Measurements from ENCODE around the gene TRPM1. TPM values are rescaled to one million over a fixed set of nuclear protein-coding genes. Genes with fewer than 3 reads are reported as not detected.

Gene TRPM1
- total and polyA plus RNA-seq, 7 experiments from 2014 or later = not detected

DNA sequence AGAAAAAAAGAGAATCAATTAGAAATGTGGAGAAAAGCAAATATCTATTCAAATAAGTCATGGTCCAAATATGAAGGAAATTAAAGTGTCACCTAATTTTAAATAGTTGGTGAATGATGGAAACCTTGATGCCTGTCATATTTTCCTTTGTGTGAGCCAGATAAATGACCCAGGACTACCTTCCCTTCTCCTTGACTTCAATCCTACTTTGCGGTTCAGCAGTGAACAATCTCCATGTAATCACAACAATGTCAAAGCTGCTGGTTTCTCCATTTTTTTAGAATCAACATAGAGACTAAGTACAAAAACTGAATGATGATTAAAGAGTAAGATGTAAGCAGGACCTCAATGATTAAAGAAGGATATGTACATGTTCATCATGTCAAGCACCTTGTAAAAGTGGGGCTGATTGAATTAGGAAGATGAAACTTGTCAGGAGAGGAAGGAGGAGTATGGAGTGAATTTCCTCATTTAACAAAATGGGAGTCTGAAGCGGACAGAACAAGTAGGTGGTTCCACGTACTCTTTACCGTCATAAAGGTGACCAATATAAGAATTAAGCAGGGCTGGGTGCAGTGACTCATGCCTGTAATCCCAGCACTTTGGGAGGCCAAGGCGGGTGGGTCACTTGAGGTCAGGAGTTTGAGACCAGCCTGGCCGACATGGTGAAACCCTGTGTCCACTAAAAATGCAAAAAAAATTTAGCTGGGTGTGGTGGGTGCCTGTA lies 43.1 kb downstream of the TRPM1 start:
- H3K27ac Mint-ChIP-seq = no peak overlapping the region
- intact Hi-C loops (cut with micrococcal nuclease) = no loop called here
- H3K36me3 Mint-ChIP-seq = peaks cover 0 to 5% (median 0%) of the 10 kb centered on the region in 5 donors
- Histone ChIP-seq H3K4me1 (ENCODE audit: control insufficient read depth in 2 of 2, insufficient read depth in 2 of 2, low read length in 2 of 2) (no peaks in the 10 kb centered on the region), H3K27me3 (ENCODE audit: control insufficient read depth in 2 of 2, insufficient read depth in 2 of 2, low read length in 2 of 2) (no peaks in the 10 kb centered on the region), H3K4me3 (ENCODE audit: low read length) (no peak overlapping the region), H3K36me3 (ENCODE audit: control insufficient read depth in 2 of 3, insufficient read depth in 3 of 3, low read length in 3 of 3) (no peaks in the 10 kb centered on the region), H3K27ac (ENCODE audit: low read depth, low read length) (no peak overlapping the region), H3K9me3 (ENCODE audit: control insufficient read depth in 2 of 3, low read length in 3 of 3) (peaks cover 0 to 3% (median 0%) of the 10 kb centered on the region in 3 experiments)
- CTCF ChIA-PET = no interaction called here
- H3K4me1 Mint-ChIP-seq = peaks cover 0 to 2% (median 0%) of the 10 kb centered on the region in 7 donors
- peaks cover 0 to 16% (median 6%) of the 10 kb centered on the region in 11 donors for H3K9me3 Mint-ChIP-seq
- no peak for ATAC-seq
- DNase-seq = no peak
- peaks cover 0 to 35% (median 6%) of the 10 kb centered on the region in 5 donors for H3K27me3 Mint-ChIP-seq
- POLR2A ChIA-PET = no interaction called here
- H3K4me3 Mint-ChIP-seq = no peak overlapping the region

GRCh38 chr15:31051496-31052080 lies 49.9 kb downstream of the TRPM1 start:
- Mint-ChIP-seq H3K27ac (no peak overlapping the region), H3K36me3 (no peaks in the 10 kb centered on the region), H3K4me3 (no peak overlapping the region), H3K9me3 (peaks cover 0 to 6% (median 0%) of the 10 kb centered on the region in 11 donors), H3K4me1 (peaks cover 0 to 13% (median 8%) of the 10 kb centered on the region in 7 donors), H3K27me3 (peaks cover 0 to 20% (median 0%) of the 10 kb centered on the region in 5 donors)
- H3K27ac ChIP-seq (ENCODE audit: low read depth, low read length) = no peak overlapping the region
- H3K36me3 ChIP-seq (ENCODE audit: control insufficient read depth in 2 of 3, insufficient read depth in 3 of 3, low read length in 3 of 3) = no peaks in the 10 kb centered on the region
- H3K9me3 ChIP-seq (ENCODE audit: control insufficient read depth in 2 of 3, low read length in 3 of 3) = no peaks in the 10 kb centered on the region
- DNase-seq = no peak
- H3K4me1 ChIP-seq (ENCODE audit: control insufficient read depth in 2 of 2, insufficient read depth in 2 of 2, low read length in 2 of 2) = no peaks in the 10 kb centered on the region
- ATAC-seq = peak; percentile 26
- ChIA-PET POLR2A (no interaction called here), CTCF (no interaction called here)
- H3K27me3 ChIP-seq (ENCODE audit: control insufficient read depth in 2 of 2, insufficient read depth in 2 of 2, low read length in 2 of 2) = no peaks in the 10 kb centered on the region
- H3K4me3 ChIP-seq (ENCODE audit: low read length) = no peak overlapping the region
- intact Hi-C loops (cut with micrococcal nuclease) = no loop called here

DNA sequence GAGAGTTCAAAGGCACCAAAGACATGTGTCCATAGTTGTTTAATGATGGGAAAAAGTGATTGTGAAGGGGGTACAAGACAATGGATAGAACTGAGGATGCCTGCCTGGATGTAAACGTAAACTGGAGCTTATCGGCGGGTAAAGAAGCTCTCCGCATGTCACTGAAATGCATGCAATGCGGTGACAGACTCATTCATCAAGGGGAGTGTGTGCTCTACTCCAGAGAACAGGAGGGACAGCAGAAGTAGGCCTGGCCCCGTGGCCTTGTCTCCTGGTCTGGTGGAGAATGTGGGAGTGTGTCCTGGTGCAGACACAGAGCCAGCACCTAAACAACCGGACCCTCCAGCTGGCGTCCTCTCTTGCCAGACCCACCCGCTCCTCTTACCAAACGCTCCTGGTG lies 50.6 kb downstream of the TRPM1 start:
- Mint-ChIP-seq H3K36me3 (no peaks in the 10 kb centered on the region), H3K4me3 (no peak overlapping the region)

DNA sequence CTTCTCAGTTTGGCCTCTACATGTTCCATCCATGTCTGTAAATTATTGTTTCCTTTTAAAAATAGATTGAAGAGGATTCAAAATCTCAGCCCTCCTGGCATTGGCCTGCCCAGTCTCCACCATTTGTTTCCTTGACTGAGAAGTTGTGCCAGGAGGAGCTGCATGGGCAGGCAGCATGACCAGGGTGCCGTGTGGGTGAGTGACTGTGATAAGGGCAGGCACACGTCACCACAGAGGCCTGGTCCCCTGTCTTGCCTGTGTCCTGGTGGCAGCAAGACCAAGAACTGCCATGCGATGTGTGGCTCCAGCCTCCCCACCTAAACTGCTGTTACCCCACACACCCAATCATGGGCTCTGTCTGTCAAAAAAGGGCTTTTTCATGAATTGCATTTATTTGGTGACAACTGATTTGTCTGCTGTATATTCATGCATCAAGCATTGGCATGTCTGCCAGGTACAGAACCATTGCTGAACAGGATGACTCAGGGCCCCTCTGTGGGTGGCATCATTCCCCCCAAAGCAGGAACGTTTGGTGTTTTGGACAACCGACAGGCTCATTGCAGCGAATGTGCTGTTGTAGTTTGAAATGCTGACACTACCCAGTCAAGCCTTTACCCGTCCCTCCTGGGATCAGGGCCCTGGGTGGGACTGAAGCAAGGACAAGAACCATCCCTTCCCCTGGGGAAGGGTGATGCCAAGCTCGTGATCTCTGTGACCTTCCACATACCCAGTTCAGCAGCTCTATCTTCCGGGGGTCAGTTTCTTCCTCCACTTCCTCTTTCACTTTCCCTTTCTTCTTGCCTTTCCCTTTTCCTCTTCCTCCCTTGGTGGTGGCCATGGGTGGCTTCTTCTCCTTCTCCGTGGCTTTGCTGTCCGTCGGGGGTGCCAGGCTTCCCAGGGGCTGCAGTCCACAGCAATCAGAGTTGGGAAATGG lies 51.6 kb downstream of the TRPM1 start:
- ChIA-PET CTCF (no interaction called here), POLR2A (no interaction called here)
- Histone ChIP-seq H3K4me3 (ENCODE audit: low read length) (no peak overlapping the region), H3K4me1 (ENCODE audit: control insufficient read depth in 2 of 2, insufficient read depth in 2 of 2, low read length in 2 of 2) (no peaks in the 10 kb centered on the region), H3K9me3 (ENCODE audit: control insufficient read depth in 2 of 3, low read length in 3 of 3) (no peaks in the 10 kb centered on the region), H3K27ac (ENCODE audit: low read depth, low read length) (no peak overlapping the region), H3K36me3 (ENCODE audit: control insufficient read depth in 2 of 3, insufficient read depth in 3 of 3, low read length in 3 of 3) (no peaks in the 10 kb centered on the region), H3K27me3 (ENCODE audit: control insufficient read depth in 2 of 2, insufficient read depth in 2 of 2, low read length in 2 of 2) (no peaks in the 10 kb centered on the region)
- DNase-seq (no peak), ATAC-seq (peak; percentile 27)
- intact Hi-C loops (cut with micrococcal nuclease) = no loop called here
- Mint-ChIP-seq H3K36me3 (no peaks in the 10 kb centered on the region), H3K4me3 (peak overlapping the region in 1 of 10 donors; percentile 6), H3K27me3 (peaks cover 0 to 16% (median 0%) of the 10 kb centered on the region in 5 donors), H3K27ac (peak overlapping the region in 1 of 9 donors; percentile 64), H3K4me1 (peaks cover 0 to 14% (median 8%) of the 10 kb centered on the region in 7 donors), H3K9me3 (peaks cover 0 to 2% (median 0%) of the 10 kb centered on the region in 11 donors)

More for the DNA sequence above, 50.6 kb downstream of the TRPM1 start:
- no peak overlapping the region for H3K27ac Mint-ChIP-seq
- no peaks in the 10 kb centered on the region for H3K4me1 ChIP-seq (ENCODE audit: control insufficient read depth in 2 of 2, insufficient read depth in 2 of 2, low read length in 2 of 2)
- ChIA-PET POLR2A (no interaction called here), CTCF (no interaction called here)
- H3K4me3 ChIP-seq (ENCODE audit: low read length) = no peak overlapping the region
- H3K4me1 Mint-ChIP-seq = peaks cover 0 to 14% (median 8%) of the 10 kb centered on the region in 7 donors
- no peak for DNase-seq
- no peaks in the 10 kb centered on the region for H3K36me3 ChIP-seq (ENCODE audit: control insufficient read depth in 2 of 3, insufficient read depth in 3 of 3, low read length in 3 of 3)
- intact Hi-C loops (cut with micrococcal nuclease) = no loop called here
- H3K27ac ChIP-seq (ENCODE audit: low read depth, low read length) = no peak overlapping the region
- no peak for ATAC-seq
- no peaks in the 10 kb centered on the region for H3K27me3 ChIP-seq (ENCODE audit: control insufficient read depth in 2 of 2, insufficient read depth in 2 of 2, low read length in 2 of 2)
- H3K9me3 ChIP-seq (ENCODE audit: control insufficient read depth in 2 of 3, low read length in 3 of 3) = no peaks in the 10 kb centered on the region
- H3K9me3 Mint-ChIP-seq = peaks cover 0 to 2% (median 0%) of the 10 kb centered on the region in 11 donors
- H3K27me3 Mint-ChIP-seq = peaks cover 0 to 20% (median 0%) of the 10 kb centered on the region in 5 donors

GRCh38 chr15:31049111-31049510 lies 52.4 kb downstream of the TRPM1 start:
- no peak overlapping the region for H3K4me3 ChIP-seq (ENCODE audit: low read length)
- no peak overlapping the region for H3K4me3 Mint-ChIP-seq
- H3K36me3 Mint-ChIP-seq = no peaks in the 10 kb centered on the region
- H3K9me3 Mint-ChIP-seq = peaks cover 0 to 2% (median 0%) of the 10 kb centered on the region in 11 donors
- no peaks in the 10 kb centered on the region for H3K9me3 ChIP-seq (ENCODE audit: control insufficient read depth in 2 of 3, low read length in 3 of 3)
- H3K4me1 ChIP-seq (ENCODE audit: control insufficient read depth in 2 of 2, insufficient read depth in 2 of 2, low read length in 2 of 2) = no peaks in the 10 kb centered on the region
- H3K36me3 ChIP-seq (ENCODE audit: control insufficient read depth in 2 of 3, insufficient read depth in 3 of 3, low read length in 3 of 3) = no peaks in the 10 kb centered on the region
- intact Hi-C loops (cut with micrococcal nuclease) = no loop called here
- DNase-seq (no peak), ATAC-seq (peak; percentile 64)
- H3K27me3 ChIP-seq (ENCODE audit: control insufficient read depth in 2 of 2, insufficient read depth in 2 of 2, low read length in 2 of 2) = no peaks in the 10 kb centered on the region
- ChIA-PET CTCF (no interaction called here), POLR2A (no interaction called here)
- H3K27ac Mint-ChIP-seq = no peak overlapping the region
- peaks cover 0 to 14% (median 8%) of the 10 kb centered on the region in 7 donors for H3K4me1 Mint-ChIP-seq
- H3K27me3 Mint-ChIP-seq = peaks cover 0 to 17% (median 0%) of the 10 kb centered on the region in 5 donors
- H3K27ac ChIP-seq (ENCODE audit: low read depth, low read length) = no peak overlapping the region

DNA sequence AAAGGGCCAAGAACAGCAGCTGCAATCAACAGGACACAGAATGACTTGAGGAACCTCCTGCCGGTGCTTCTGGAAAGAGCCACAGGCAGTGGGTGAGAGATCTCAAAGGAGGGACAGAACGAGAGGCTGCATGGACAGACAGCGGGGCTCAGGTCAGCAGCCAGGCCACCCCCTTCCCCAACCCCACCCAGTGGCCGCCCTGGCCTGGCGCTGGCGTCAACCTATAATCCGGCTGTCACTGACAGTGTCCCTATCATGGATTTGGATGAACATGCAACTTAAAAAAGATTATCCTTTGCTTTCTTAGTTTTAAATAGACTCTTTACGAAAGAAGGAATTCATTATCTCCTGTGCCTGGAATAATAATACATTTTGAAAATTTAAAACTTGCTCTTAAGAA lies 54.1 kb downstream of the TRPM1 start:
- Mint-ChIP-seq H3K4me1 (peaks cover 0 to 13% (median 8%) of the 10 kb centered on the region in 7 donors), H3K9me3 (peaks cover 0 to 2% (median 0%) of the 10 kb centered on the region in 11 donors), H3K4me3 (no peak overlapping the region), H3K36me3 (no peaks in the 10 kb centered on the region), H3K27ac (no peak overlapping the region), H3K27me3 (peaks cover 0 to 23% (median 0%) of the 10 kb centered on the region in 5 donors)
- intact Hi-C loops (cut with micrococcal nuclease) = no loop called here
- ChIA-PET POLR2A (no interaction called here), CTCF (no interaction called here)
- no peak overlapping the region for H3K27ac ChIP-seq (ENCODE audit: low read depth, low read length)
- H3K4me1 ChIP-seq (ENCODE audit: control insufficient read depth in 2 of 2, insufficient read depth in 2 of 2, low read length in 2 of 2) = no peaks in the 10 kb centered on the region
- no peaks in the 10 kb centered on the region for H3K27me3 ChIP-seq (ENCODE audit: control insufficient read depth in 2 of 2, insufficient read depth in 2 of 2, low read length in 2 of 2)
- H3K4me3 ChIP-seq (ENCODE audit: low read length) = no peak overlapping the region
- ATAC-seq (no peak), DNase-seq (no peak)
- no peaks in the 10 kb centered on the region for H3K9me3 ChIP-seq (ENCODE audit: control insufficient read depth in 2 of 3, low read length in 3 of 3)
- H3K36me3 ChIP-seq (ENCODE audit: control insufficient read depth in 2 of 3, insufficient read depth in 3 of 3, low read length in 3 of 3) = no peaks in the 10 kb centered on the region
